CD4-positive, alpha-beta memory T cell (primary cell): ENCODE measurements around the gene HSD17B12. TPM values are rescaled to one million over a fixed set of nuclear protein-coding genes. Genes with fewer than 3 reads are reported as not detected.
"Not testable (repeated sequence)": the region's sequence is repeated elsewhere in the genome, so short reads cannot be mapped to it uniquely, and the experiment has no call there.

ENCODE experiments used
- CTCF ChIA-PET: fragments of 350-600 bp; sonication (Branson Sonifier 250); formaldehyde crosslinking; loops from one replicate; lab custom pipeline; 2021; ENCODE audit warnings: inconsistent platforms; ENCODE audit not compliant: partially characterized antibody; lab: Charles Lee
- POLR2A ChIA-PET: fragments of 350-600 bp; sonication (Branson Sonifier 250); formaldehyde crosslinking; loops from one replicate; lab custom pipeline; 2021; ENCODE audit not compliant: partially characterized antibody; lab: Charles Lee
- DNase-seq, 5 donors: peaks; one replicate each; pipeline versions ENCODE4 v3.0.0 to v3.0.0-alpha.2; 2020 to 2022; ENCODE audit warnings: mixed read lengths in 1 of 5
- H3K27ac ChIP-seq: one replicate; pipeline ENCODE4 v1.7.0; 2013; ENCODE audit warnings: low read depth, low read length
- H3K27me3 ChIP-seq: 2 replicates; pipeline ENCODE4 v1.7.0; 2013; ENCODE audit warnings: mild to moderate bottlenecking, low read length, moderate library complexity; ENCODE audit not compliant: insufficient read depth
- H3K36me3 ChIP-seq: 2 replicates; pipeline ENCODE4 v1.7.0; 2013; ENCODE audit warnings: mild to moderate bottlenecking, low read length, moderate library complexity; ENCODE audit not compliant: insufficient read depth
- H3K4me1 ChIP-seq: 2 replicates; pipeline ENCODE4 v1.7.0; 2013; ENCODE audit warnings: mild to moderate bottlenecking, low read length, moderate library complexity; ENCODE audit not compliant: insufficient read depth
- H3K4me3 ChIP-seq, 2 donors: one replicate each; pipeline ENCODE4 v1.7.0; 2013; ENCODE audit warnings: low read length in 2 of 2, mild to moderate bottlenecking in 1 of 2
- H3K9me3 ChIP-seq, 2 donors: one replicate each; pipeline ENCODE4 v1.7.0; 2013; ENCODE audit warnings: low read length in 2 of 2, control low read depth in 1 of 2; ENCODE audit not compliant: control insufficient read depth in 1 of 2
- H3K27ac Mint-ChIP-seq, 7 donors: one replicate each; pipeline ENCODE4 v1.8.0; 2020 to 2021; ENCODE audit warnings: mixed read lengths in 7 of 7, mild to moderate bottlenecking in 6 of 7, inconsistent platforms in 3 of 7, moderate library complexity in 3 of 7
- H3K27me3 Mint-ChIP-seq, 2 donors: one replicate each; pipeline ENCODE4 v1.8.0; 2020 to 2021; ENCODE audit warnings: mixed read lengths in 2 of 2
- H3K36me3 Mint-ChIP-seq, 2 donors: one replicate each; pipeline ENCODE4 v1.8.0; 2020 to 2021; ENCODE audit warnings: mixed read lengths in 2 of 2, inconsistent platforms in 1 of 2, mild to moderate bottlenecking in 1 of 2
- H3K4me1 Mint-ChIP-seq, 4 donors: one replicate each; pipeline ENCODE4 v1.8.0; 2020 to 2021; ENCODE audit warnings: mixed read lengths in 4 of 4, mild to moderate bottlenecking in 1 of 4
- H3K4me3 Mint-ChIP-seq, 8 donors: one replicate each; pipeline ENCODE4 v1.8.0; 2020 to 2021; ENCODE audit warnings: mixed read lengths in 8 of 8, mild to moderate bottlenecking in 7 of 8, moderate library complexity in 6 of 8, inconsistent platforms in 3 of 8
- H3K9me3 Mint-ChIP-seq, 8 donors: one replicate each; pipeline ENCODE4 v1.8.0; 2020 to 2021; ENCODE audit warnings: mixed read lengths in 8 of 8, mild to moderate bottlenecking in 5 of 8, inconsistent platforms in 3 of 8, moderate library complexity in 1 of 8
- intact Hi-C: fragments of 100-400 bp; cut with micrococcal nuclease; formaldehyde crosslinking; loops from one replicate; pipeline ENCODE4 v1.15.1; 2023
- polyA plus RNA-seq, 2 donors: library from polyadenylated mRNA; unstranded; fragments of 300-500 nt; fragmentation: Illumina TruSeq; gene quantifications; one replicate each; pipeline ENCODE4 v1.2.3, GENCODE V29; 2021
- total RNA-seq, 2 experiments: library from RNA; stranded (reverse); gene quantifications; one replicate each; pipeline ENCODE4 v1.2.3, GENCODE V29; 2021

The HSD17B12 gene
- total and polyA plus RNA-seq, 4 experiments from 2014 or later = 14.0 to 39.0 (median 18.9) TPM

GRCh38 chr11:43643898-43644620 is 36.5 kb upstream of the HSD17B12 start:
- intact Hi-C loops = loop anchor here (1.0 to 5.0 kb wide), 5 partner anchors 36 to 333 kb away; partner anchors contain the start of genes ALKBH3, API5, HSD17B12 and TTC17
- Mint-ChIP-seq H3K4me3 (peak overlapping the region; percentile 88 to 97 (median 94)), H3K9me3 (no peaks in the 10 kb centered on the region), H3K27ac (peak overlapping the region; percentile 82 to 95 (median 93)), H3K36me3 (peaks cover 0 to 9% of the 10 kb centered on the region in 2 donors), H3K4me1 (peaks cover 12 to 17% (median 15%) of the 10 kb centered on the region in 4 donors), H3K27me3 (peaks cover 12 to 18% of the 10 kb centered on the region in 2 donors)
- Histone ChIP-seq H3K4me1 (peaks cover 17% of the 10 kb centered on the region), H3K27ac (peak overlapping the region; percentile 71), H3K4me3 (peak overlapping the region; percentile 75 to 90), H3K9me3 (no peaks in the 10 kb centered on the region), H3K36me3 (no peaks in the 10 kb centered on the region), H3K27me3 (peaks cover 9% of the 10 kb centered on the region)
- POLR2A ChIA-PET = no interaction called here
- DNase-seq = peak; percentile 84 to 87 (median 85)
- CTCF ChIA-PET = no interaction called here

- Mint-ChIP-seq H3K36me3 (peaks cover 6 to 15% of the 10 kb centered on the region in 2 donors), H3K27ac (peak overlapping the region; percentile 82 to 95 (median 93)), H3K27me3 (peaks cover 5 to 11% of the 10 kb centered on the region in 2 donors), H3K9me3 (peaks cover 0 to 1% (median 0%) of the 10 kb centered on the region in 8 donors), H3K4me3 (peak overlapping the region; percentile 88 to 97 (median 94)), H3K4me1 (peaks cover 12 to 17% (median 15%) of the 10 kb centered on the region in 4 donors)
- POLR2A ChIA-PET = no interaction called here
- intact Hi-C loops = loop anchor here (1.0 to 5.0 kb wide), 5 partner anchors 36 to 333 kb away; partner anchors contain the start of genes ALKBH3, API5, HSD17B12 and TTC17
- Histone ChIP-seq H3K4me1 (peaks cover 17% of the 10 kb centered on the region), H3K4me3 (peak overlapping the region; percentile 75 to 90), H3K9me3 (peaks cover 0 to 4% of the 10 kb centered on the region in 2 donors), H3K27ac (peak overlapping the region; percentile 71), H3K36me3 (no peaks in the 10 kb centered on the region), H3K27me3 (peaks cover 2% of the 10 kb centered on the region)
- no peak for DNase-seq
- CTCF ChIA-PET = interaction anchor here (0.8 kb wide), 1 partner anchor 35 kb away, joined by 3 read pairs; no protein-coding TSS in a partner anchor
Measured at GRCh38 chr11:43644621-43645299, 35.8 kb upstream of the HSD17B12 start.

GRCh38 chr11:43646767-43647166 is 33.8 kb upstream of the HSD17B12 start:
- peaks cover 12 to 17% (median 15%) of the 10 kb centered on the region in 4 donors for H3K4me1 Mint-ChIP-seq
- Histone ChIP-seq H3K4me3 (no peak overlapping the region), H3K27ac (no peak overlapping the region), H3K9me3 (peaks cover 0 to 4% of the 10 kb centered on the region in 2 donors), H3K4me1 (peaks cover 17% of the 10 kb centered on the region), H3K27me3 (no peaks in the 10 kb centered on the region), H3K36me3 (no peaks in the 10 kb centered on the region)
- H3K27ac Mint-ChIP-seq = no peak overlapping the region
- DNase-seq = no peak
- H3K4me3 Mint-ChIP-seq = peak overlapping the region in 4 of 8 donors; percentile 26 to 38 (median 32)
- POLR2A ChIA-PET = no interaction called here
- CTCF ChIA-PET = no interaction called here
- intact Hi-C loops = no loop called here
- H3K9me3 Mint-ChIP-seq = peaks cover 0 to 9% (median under 1%) of the 10 kb centered on the region in 8 donors
- H3K27me3 Mint-ChIP-seq = peaks cover 0 to 6% of the 10 kb centered on the region in 2 donors
- H3K36me3 Mint-ChIP-seq = peaks cover 10 to 15% of the 10 kb centered on the region in 2 donors

GRCh38 chr11:43648888-43649287 is 31.6 kb upstream of the HSD17B12 start:
- no peak overlapping the region for H3K27ac ChIP-seq
- no peak overlapping the region for H3K4me3 ChIP-seq
- ChIA-PET POLR2A (no interaction called here), CTCF (no interaction called here)
- intact Hi-C loops = no loop called here
- peaks cover 0 to 4% of the 10 kb centered on the region in 2 donors for H3K9me3 ChIP-seq
- DNase-seq = no peak
- H3K36me3 ChIP-seq = no peaks in the 10 kb centered on the region
- H3K4me1 Mint-ChIP-seq = peaks cover 9 to 13% (median 11%) of the 10 kb centered on the region in 4 donors
- peaks cover 2 to 19% (median 7%) of the 10 kb centered on the region in 8 donors for H3K9me3 Mint-ChIP-seq
- H3K27ac Mint-ChIP-seq = no peak overlapping the region
- no peaks in the 10 kb centered on the region for H3K27me3 ChIP-seq
- no peak overlapping the region for H3K4me3 Mint-ChIP-seq
- H3K27me3 Mint-ChIP-seq = peaks cover 0 to 1% of the 10 kb centered on the region in 2 donors
- peaks cover 11% of the 10 kb centered on the region for H3K4me1 ChIP-seq
- peaks cover 10 to 11% of the 10 kb centered on the region in 2 donors for H3K36me3 Mint-ChIP-seq

- Mint-ChIP-seq H3K9me3 (peaks cover 2 to 19% (median 7%) of the 10 kb centered on the region in 8 donors), H3K27me3 (no peaks in the 10 kb centered on the region), H3K4me3 (no peak overlapping the region), H3K4me1 (peaks cover 4 to 9% (median 6%) of the 10 kb centered on the region in 4 donors), H3K27ac (no peak overlapping the region), H3K36me3 (peaks cover 5 to 10% of the 10 kb centered on the region in 2 donors)
- Histone ChIP-seq H3K4me1 (peaks cover 8% of the 10 kb centered on the region), H3K36me3 (no peaks in the 10 kb centered on the region), H3K27ac (no peak overlapping the region), H3K4me3 (no peak overlapping the region), H3K27me3 (no peaks in the 10 kb centered on the region), H3K9me3 (peaks cover 0 to 4% of the 10 kb centered on the region in 2 donors)
- CTCF ChIA-PET = no interaction called here
- DNase-seq = no peak
- POLR2A ChIA-PET = no interaction called here
- intact Hi-C loops = no loop called here
Measured at GRCh38 chr11:43649501-43649900, 31.0 kb upstream of the HSD17B12 start.

GRCh38 chr11:43649921-43650320 is 30.6 kb upstream of the HSD17B12 start:
- Histone ChIP-seq H3K27me3 (no peaks in the 10 kb centered on the region), H3K9me3 (peaks cover 0 to 4% of the 10 kb centered on the region in 2 donors), H3K27ac (no peak overlapping the region), H3K36me3 (no peaks in the 10 kb centered on the region), H3K4me3 (no peak overlapping the region), H3K4me1 (peaks cover 4% of the 10 kb centered on the region)
- Mint-ChIP-seq H3K27me3 (peaks cover 0 to 1% of the 10 kb centered on the region in 2 donors), H3K4me1 (peaks cover under 1 to 4% (median 3%) of the 10 kb centered on the region in 4 donors), H3K4me3 (no peak overlapping the region), H3K27ac (no peak overlapping the region), H3K36me3 (peaks cover 5 to 10% of the 10 kb centered on the region in 2 donors), H3K9me3 (peaks cover 2 to 22% (median 7%) of the 10 kb centered on the region in 8 donors)
- POLR2A ChIA-PET = no interaction called here
- intact Hi-C loops = no loop called here
- CTCF ChIA-PET = no interaction called here
- DNase-seq = no peak

- CTCF ChIA-PET = interaction anchor here (1.2 kb wide), 1 partner anchor 17 kb away, joined by 3 read pairs; the partner anchor contains the start of gene HSD17B12
- H3K4me1 Mint-ChIP-seq, H3K9me3 ChIP-seq, H3K27ac Mint-ChIP-seq, H3K36me3 ChIP-seq, H3K4me3 ChIP-seq, intact Hi-C loops, H3K4me3 Mint-ChIP-seq, H3K27ac ChIP-seq, H3K36me3 Mint-ChIP-seq, POLR2A ChIA-PET, H3K9me3 Mint-ChIP-seq, H3K27me3 ChIP-seq, DNase-seq, H3K4me1 ChIP-seq: not testable (repeated sequence)
- peaks cover 17 to 31% of the 10 kb centered on the region in 2 donors for H3K27me3 Mint-ChIP-seq
Measured at GRCh38 chr11:43663018-43663417, 17.5 kb upstream of the HSD17B12 start.
